WERI-Rb-1 (cell line): ENCODE results near the gene LHX8.
A peak's percentile ranks its signal among the peaks of the same experiment; 100 is the strongest.

Experiments used
- DNase-seq: peaks from one replicate; pipeline ENCODE4 v3.0.0-alpha.2; 2020
- H3K27ac ChIP-seq: fragments of 250-450 bp; sonication (Bioruptor Pico); 2 replicates; pipeline ENCODE4 v1.5.1; 2020; ENCODE audit warnings: mild to moderate bottlenecking, moderate library complexity
- H3K27me3 ChIP-seq: fragments of 250-450 bp; sonication (Bioruptor Pico); 2 replicates; pipeline ENCODE4 v1.5.1; 2021; ENCODE audit warnings: mild to moderate bottlenecking, low read depth, moderate library complexity; ENCODE audit not compliant: insufficient read depth, severe bottlenecking
- H3K36me3 ChIP-seq: fragments of 250-450 bp; sonication (Bioruptor Pico); 2 replicates; pipeline ENCODE4 v1.5.1; 2020; ENCODE audit warnings: mild to moderate bottlenecking, moderate library complexity
- H3K4me3 ChIP-seq: 2 replicates; pipeline ENCODE4 v1.5.1; 2011; ENCODE audit warnings: low read depth, mild to moderate bottlenecking, control low read depth, low read length
- H3K9me3 ChIP-seq: fragments of 250-450 bp; sonication (Bioruptor Pico); 2 replicates; pipeline ENCODE4 v1.5.1; 2021; ENCODE audit warnings: mild to moderate bottlenecking, moderate library complexity; ENCODE audit not compliant: severe bottlenecking
- CTCF ChIP-seq: IDR thresholded peaks from 2 replicates; pipeline ENCODE4 v1.5.1; 2011; ENCODE audit warnings: low read depth, mild to moderate bottlenecking, control low read depth, inconsistent platforms, low read length

LHX8 gene

GRCh38 chr1:75133750-75134646 is at the start of gene LHX8:
Gene LHX8 (plus strand): TSS chr1:75134388. CDS start chr1:75136615, 2,227 bp downstream.
- H3K36me3 ChIP-seq: no peaks in the 10 kb centered on the region
- TF ChIP-seq CTCF: 0 out of 2 replicates have a peak, but pooled peaks have one; percentile 10
- H3K27me3 ChIP-seq: no peaks in the 10 kb centered on the region
- no peak within 1 kb of the TSS for H3K27ac ChIP-seq
- H3K4me3 ChIP-seq: peak within 1 kb of the TSS; percentile 58
- DNase-seq: peak; percentile 24
- H3K9me3 ChIP-seq: no peaks in the 10 kb centered on the region

- Histone ChIP-seq H3K27me3 (no peaks in the 10 kb centered on the region), H3K9me3 (no peaks in the 10 kb centered on the region), H3K4me3 (no peak overlapping the region), H3K27ac (no peak overlapping the region), H3K36me3 (no peaks in the 10 kb centered on the region)
- no peak for TF ChIP-seq CTCF
- DNase-seq: no peak
These were observed 48.3 kb upstream of the LHX8 start for GRCh38 chr1:75085931-75086330.

GRCh38 chr1:75087278-75087677 is 46.9 kb upstream of the LHX8 start:
- TF ChIP-seq CTCF: no peak
- no peaks in the 10 kb centered on the region for H3K9me3 ChIP-seq
- H3K27ac ChIP-seq: no peak overlapping the region
- no peaks in the 10 kb centered on the region for H3K36me3 ChIP-seq
- H3K27me3 ChIP-seq: no peaks in the 10 kb centered on the region
- DNase-seq: no peak
- no peak overlapping the region for H3K4me3 ChIP-seq

GRCh38 chr1:75092141-75092540 is 42.0 kb upstream of the LHX8 start:
- DNase-seq: no peak
- no peaks in the 10 kb centered on the region for H3K27me3 ChIP-seq
- H3K36me3 ChIP-seq: no peaks in the 10 kb centered on the region
- H3K27ac ChIP-seq: no peak overlapping the region
- no peak for TF ChIP-seq CTCF
- H3K4me3 ChIP-seq: no peak overlapping the region
- H3K9me3 ChIP-seq: no peaks in the 10 kb centered on the region

GRCh38 chr1:75097654-75098053 is 36.5 kb upstream of the LHX8 start:
- Histone ChIP-seq H3K27me3 (no peaks in the 10 kb centered on the region), H3K9me3 (no peaks in the 10 kb centered on the region), H3K36me3 (no peaks in the 10 kb centered on the region), H3K27ac (no peak overlapping the region), H3K4me3 (no peak overlapping the region)
- no peak for DNase-seq
- no peak for TF ChIP-seq CTCF

- Histone ChIP-seq H3K4me3 (no peak overlapping the region), H3K27ac (no peak overlapping the region)
- no peak for DNase-seq
These were observed 34.6 kb upstream of the LHX8 start for GRCh38 chr1:75099581-75099980.

More at GRCh38 chr1:75099581-75099980, 34.6 kb upstream of the LHX8 start:
- Histone ChIP-seq H3K27me3 (no peaks in the 10 kb centered on the region), H3K36me3 (no peaks in the 10 kb centered on the region), H3K9me3 (no peaks in the 10 kb centered on the region)
- TF ChIP-seq CTCF: no peak
